GM19193 (cell line): ENCODE results near the gene PDZRN4.

Experiments
- POLR2A ChIP-seq: IDR thresholded peaks from 4 replicates; pipeline ENCODE4 v1.6.1; 2011; ENCODE audit not compliant: insufficient read depth, insufficient read length; ENCODE audit errors: extremely low read depth

The PDZRN4 gene

GRCh38 chr12:41441180-41441579, 253.1 kb downstream of the PDZRN4 start:
- no peak for TF ChIP-seq POLR2A

GRCh38 chr12:41442896-41443295, 254.8 kb downstream of the PDZRN4 start:
- no peak for TF ChIP-seq POLR2A

GRCh38 chr12:41443690-41444089, 255.6 kb downstream of the PDZRN4 start:
- TF ChIP-seq POLR2A = no peak

GRCh38 chr12:41452838-41453407, 264.8 kb downstream of the PDZRN4 start:
- TF ChIP-seq POLR2A = no peak

GRCh38 chr12:41453409-41453808, 265.3 kb downstream of the PDZRN4 start:
- no peak for TF ChIP-seq POLR2A

- no peak for TF ChIP-seq POLR2A
Observed at GRCh38 chr12:41459111-41459905, 271.2 kb downstream of the PDZRN4 start.

- TF ChIP-seq POLR2A = no peak
Observed at GRCh38 chr12:41459906-41460214, 271.7 kb downstream of the PDZRN4 start.

GRCh38 chr12:41460906-41461305, 272.8 kb downstream of the PDZRN4 start:
- TF ChIP-seq POLR2A = no peak

- no peak for TF ChIP-seq POLR2A
Observed at GRCh38 chr12:41462312-41462711, 274.2 kb downstream of the PDZRN4 start.

GRCh38 chr12:41465526-41465925, 277.4 kb downstream of the PDZRN4 start:
- TF ChIP-seq POLR2A = no peak

- TF ChIP-seq POLR2A = no peak
Observed at GRCh38 chr12:41466300-41466699, 278.2 kb downstream of the PDZRN4 start.

- no peak for TF ChIP-seq POLR2A
Observed at GRCh38 chr12:41466802-41467201, 278.7 kb downstream of the PDZRN4 start.

- TF ChIP-seq POLR2A = no peak
Observed at GRCh38 chr12:41467591-41468325, 279.6 kb downstream of the PDZRN4 start.

GRCh38 chr12:41468341-41468740, 280.2 kb downstream of the PDZRN4 start:
- no peak for TF ChIP-seq POLR2A

GRCh38 chr12:41468756-41469155, 280.6 kb downstream of the PDZRN4 start:
- no peak for TF ChIP-seq POLR2A

GRCh38 chr12:41473441-41473840, 285.3 kb downstream of the PDZRN4 start:
- TF ChIP-seq POLR2A = no peak

GRCh38 chr12:41474001-41474400, 285.9 kb downstream of the PDZRN4 start:
- no peak for TF ChIP-seq POLR2A
